Psoas muscle (tissue), 8 donors: ENCODE measurements around the gene ABT1. TPM values are rescaled to one million over a fixed set of nuclear protein-coding genes. Genes with fewer than 3 reads are reported as not detected.
A peak's percentile ranks its signal among the peaks of the same experiment; 100 is the strongest.

Experiments used
- ATAC-seq, 4 donors: fragments of 200-7000 bp; cut with Tn5 transposase; one replicate each; pipeline ENCODE4 v1.9.1; 2020; ENCODE audit warnings: moderate library complexity in 3 of 4, mild to moderate bottlenecking in 2 of 4
- DNase-seq, 2 donors: peaks; one replicate each; pipeline ENCODE4 v3.0.0-alpha.2; 2020
- H3K27ac ChIP-seq: fragments of 200-600 bp; one replicate; pipeline ENCODE4 v1.8.0; 2022
- H3K27me3 ChIP-seq, 3 donors: fragments of 200-600 bp in 1 of 3; one replicate each; pipeline versions ENCODE4 v1.6.1 to v1.8.0; 2013 to 2022; ENCODE audit warnings: low read length in 2 of 3, mild to moderate bottlenecking in 2 of 3, moderate library complexity in 1 of 3; ENCODE audit not compliant: insufficient read depth in 3 of 3
- H3K36me3 ChIP-seq, 2 donors: fragments of 200-600 bp in 1 of 2; one replicate each; pipeline versions ENCODE4 v1.6.1 to v1.8.0; 2013 to 2022; ENCODE audit warnings: low read depth in 1 of 2, mild to moderate bottlenecking in 1 of 2, moderate library complexity in 1 of 2; ENCODE audit not compliant: insufficient read depth in 1 of 2
- H3K4me1 ChIP-seq: fragments of 200-600 bp; one replicate; pipeline ENCODE4 v1.8.0; 2022
- H3K4me3 ChIP-seq: fragments of 200-600 bp; one replicate; pipeline ENCODE4 v1.8.0; 2022; ENCODE audit warnings: mild to moderate bottlenecking
- H3K9me3 ChIP-seq: fragments of 200-600 bp; one replicate; pipeline ENCODE4 v1.8.0; 2022
- CTCF ChIP-seq: fragments of 200-600 bp; IDR thresholded peaks from one replicate; pipeline ENCODE4 v1.8.0; 2022; ENCODE audit warnings: antibody characterized with exemption
- WGBS, 3 donors: extraction: QIAGEN DNeasy Blood & Tissue Kit; methylation state at CpG; one replicate each; pipeline versions ENCODE4 v1.1.6 to v1.1.7; 2013; 5-methylcytosine and 5-hydroxymethylcytosine counted together
- intact Hi-C, 2 donors: fragments of 100-400 bp; cut with DNase I; formaldehyde crosslinking; loops; one replicate each; pipeline versions ENCODE4 v1.11.0 to v1.14.2; 2022
- polyA plus RNA-seq, 3 donors: library from polyadenylated mRNA; stranded (reverse); fragments of 200-250 nt; gene quantifications; one replicate each; pipeline ENCODE4 v1.2.3, GENCODE V29; 2013
- total RNA-seq, 4 donors: library from RNA; stranded (reverse); fragmentation: NEBNext Ultra II Directional in 2 of 4; extraction: Animal tissue kit (Norgen Biotek cat#: 25700) in 2 of 4; gene quantifications; one replicate each; pipeline versions ENCODE4 v1.2.1 to v1.2.4, GENCODE V29; 2021 to 2023
- donor health status: healthy with polysubstance abuse.
- donor health status: DM: no; HTN: no; CAD: no; lungs with moderate emphysema.
- donor health status: Bipolar disorder and iron deficiency.
- donor health status: healthy.
- donor health status: DM: yes; HTN: yes; CAD: no.
- donor health status: DM: no; HTN: no; CAD: no.
- donor health status: DM: no; HTN: no; CAD: no.
- donor health status: DM: yes; HTN: yes; CAD: no.

ABT1 gene
- total and polyA plus RNA-seq, 7 donors, result 6.2 to 18.4 (median 10.3) TPM

- H3K27me3 ChIP-seq, result peaks cover 0 to 36% (median 0%) of the 10 kb centered on the region in 3 donors
- ATAC-seq, result no peak
- peaks cover 7 to 13% of the 10 kb centered on the region in 2 donors for H3K36me3 ChIP-seq
- WGBS, 3 donors, result 33 to 44% (median 34%) methylated on average over 6 of the region's 6 CpGs
- H3K4me3 ChIP-seq, result no peak overlapping the region
- peaks cover 13% of the 10 kb centered on the region for H3K4me1 ChIP-seq
- H3K9me3 ChIP-seq, result no peaks in the 10 kb centered on the region
- intact Hi-C loops, result loop anchor here (2.0 kb wide), 2 partner anchors 251 to 419 kb away; no protein-coding TSS in a partner anchor
- TF ChIP-seq CTCF, result no peak
- no peak for DNase-seq
- no peak overlapping the region for H3K27ac ChIP-seq
Measured at GRCh38 chr6:26594131-26594498, 2.6 kb upstream of the ABT1 start.

GRCh38 chr6:26594730-26595632 lies 1.8 kb upstream of the ABT1 start:
- no peaks in the 10 kb centered on the region for H3K9me3 ChIP-seq
- peaks cover 7 to 22% of the 10 kb centered on the region in 2 donors for H3K36me3 ChIP-seq
- ATAC-seq, result no peak
- intact Hi-C loops, result loop anchor here (1.0 to 2.0 kb wide), 4 partner anchors 21 to 420 kb away; no protein-coding TSS in a partner anchor
- peak overlapping the region; percentile 95 for H3K4me3 ChIP-seq
- H3K27ac ChIP-seq, result peak overlapping the region; percentile 97
- no peak for DNase-seq
- H3K4me1 ChIP-seq, result peaks cover 13% of the 10 kb centered on the region
- WGBS, 3 donors, result 31 to 35% (median 34%) methylated on average over 23 of the region's 23 CpGs
- peaks cover 0 to 36% (median 0%) of the 10 kb centered on the region in 3 donors for H3K27me3 ChIP-seq
- no peak for TF ChIP-seq CTCF

GRCh38 chr6:26595669-26596269 lies 984 bp upstream of the ABT1 start:
- Histone ChIP-seq H3K4me3 (peak overlapping the region; percentile 95), H3K27ac (peak overlapping the region; percentile 97), H3K9me3 (no peaks in the 10 kb centered on the region), H3K27me3 (peaks cover 0 to 30% (median 0%) of the 10 kb centered on the region in 3 donors), H3K36me3 (peaks cover 7 to 25% of the 10 kb centered on the region in 2 donors), H3K4me1 (peaks cover 13% of the 10 kb centered on the region)
- ATAC-seq (peak; percentile 84 to 89 (median 86)), DNase-seq (peak; percentile 94 to 96)
- peak; percentile 99 for TF ChIP-seq CTCF
- intact Hi-C loops, result loop anchor here (1.0 to 2.0 kb wide), 4 partner anchors 21 to 421 kb away; no protein-coding TSS in a partner anchor
- WGBS, 3 donors, result 0 to 1% (median 1%) methylated on average over 39 of the region's 39 CpGs

GRCh38 chr6:26597389-26597766 lies 625 bp downstream of the ABT1 start:
- 0 to 3% (median 1%) methylated on average over 10 of the region's 10 CpGs for WGBS, 3 donors
- H3K9me3 ChIP-seq, result no peaks in the 10 kb centered on the region

More at GRCh38 chr6:26597389-26597766, 625 bp downstream of the ABT1 start:
- intact Hi-C loops, result no loop called here
- peaks cover 7 to 25% of the 10 kb centered on the region in 2 donors for H3K36me3 ChIP-seq
- peak overlapping the region; percentile 97 for H3K27ac ChIP-seq
- peak overlapping the region; percentile 95 for H3K4me3 ChIP-seq
- ATAC-seq (no peak), DNase-seq (no peak)
- peaks cover 13% of the 10 kb centered on the region for H3K4me1 ChIP-seq
- H3K27me3 ChIP-seq, result peaks cover 0 to 16% (median 0%) of the 10 kb centered on the region in 3 donors
- TF ChIP-seq CTCF, result no peak
